GM19455 (cell line): ENCODE measurements around the gene TAF6.

Experiments
- ATAC-seq: cut with Tn5 transposase; IDR thresholded peaks from one replicate; pipeline ENCODE4 v1.9.1; 2021; ENCODE audit not compliant: unreplicated experiment

TAF6 gene

GRCh38 chr7:100098913-100099312 is 20.2 kb downstream of the TAF6 start:
- no peak for ATAC-seq

DNA sequence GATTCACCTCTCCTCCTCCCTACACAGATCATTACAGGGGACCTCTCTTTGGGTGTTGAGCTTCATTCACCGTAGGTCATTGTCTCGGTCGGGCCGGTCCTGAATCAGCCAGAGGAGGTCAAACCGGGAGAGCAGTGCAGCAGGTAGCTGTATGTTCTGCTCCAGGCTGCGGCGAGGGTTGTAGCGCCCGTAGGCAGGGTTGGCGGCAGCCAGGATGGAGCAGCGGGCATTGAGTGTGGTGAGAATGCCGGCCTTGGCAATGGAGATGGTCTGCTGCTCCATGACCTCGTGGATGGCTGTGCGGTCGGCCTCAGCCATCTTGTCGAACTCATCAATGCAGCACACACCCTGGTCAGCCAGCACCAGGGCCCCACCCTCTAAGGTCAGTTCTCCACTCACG is 23.5 kb downstream of the TAF6 start:
- no peak for ATAC-seq

DNA sequence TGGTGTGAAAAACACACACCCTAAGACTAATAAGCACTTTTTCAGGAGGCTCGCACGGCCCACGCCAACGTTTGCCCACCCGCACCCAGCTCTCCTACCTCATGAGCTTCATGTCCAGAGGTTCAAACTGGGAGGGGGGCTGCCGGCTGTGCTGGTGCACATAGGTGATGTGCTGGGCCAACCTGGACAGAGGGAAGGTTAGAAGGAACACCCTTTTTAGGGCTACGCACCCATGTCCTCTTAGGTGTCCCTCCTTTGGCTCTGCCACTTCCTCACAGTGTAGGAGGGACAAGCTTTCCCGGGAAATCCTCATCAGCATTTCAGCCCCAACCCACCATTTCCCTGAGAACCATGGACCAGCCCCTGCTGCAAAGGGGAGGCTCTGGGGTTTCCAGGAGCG is 23.9 kb downstream of the TAF6 start:
- no peak for ATAC-seq

- no peak for ATAC-seq
Measured at GRCh38 chr7:100093925-100094486, 25.2 kb downstream of the TAF6 start.

GRCh38 chr7:100093498-100093897 is 25.7 kb downstream of the TAF6 start:
- no peak for ATAC-seq

DNA sequence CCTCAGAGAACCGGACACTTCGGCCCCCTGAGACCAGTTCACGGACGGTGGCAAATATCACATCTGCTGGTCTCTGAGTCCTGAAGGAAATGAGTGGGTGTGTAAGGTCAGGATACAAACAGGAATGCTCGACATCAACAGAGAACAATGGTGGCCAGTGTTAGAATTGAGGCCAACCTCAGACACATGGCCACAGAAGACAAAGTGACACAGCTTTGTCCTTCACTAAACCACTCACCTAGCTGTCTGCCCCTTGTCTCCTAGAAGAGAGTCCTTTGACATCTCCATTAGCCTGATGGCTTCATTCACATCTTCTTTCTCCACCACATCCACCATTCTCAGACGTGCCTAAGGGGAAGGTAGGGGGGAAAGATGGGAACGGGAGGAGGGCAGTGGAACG is 26.1 kb downstream of the TAF6 start:
- no peak for ATAC-seq

GRCh38 chr7:100091411-100092181 is 27.6 kb downstream of the TAF6 start:
- ATAC-seq, result no peak

- ATAC-seq, result no peak
Measured at GRCh38 chr7:100090527-100091410, 28.4 kb downstream of the TAF6 start.

DNA sequence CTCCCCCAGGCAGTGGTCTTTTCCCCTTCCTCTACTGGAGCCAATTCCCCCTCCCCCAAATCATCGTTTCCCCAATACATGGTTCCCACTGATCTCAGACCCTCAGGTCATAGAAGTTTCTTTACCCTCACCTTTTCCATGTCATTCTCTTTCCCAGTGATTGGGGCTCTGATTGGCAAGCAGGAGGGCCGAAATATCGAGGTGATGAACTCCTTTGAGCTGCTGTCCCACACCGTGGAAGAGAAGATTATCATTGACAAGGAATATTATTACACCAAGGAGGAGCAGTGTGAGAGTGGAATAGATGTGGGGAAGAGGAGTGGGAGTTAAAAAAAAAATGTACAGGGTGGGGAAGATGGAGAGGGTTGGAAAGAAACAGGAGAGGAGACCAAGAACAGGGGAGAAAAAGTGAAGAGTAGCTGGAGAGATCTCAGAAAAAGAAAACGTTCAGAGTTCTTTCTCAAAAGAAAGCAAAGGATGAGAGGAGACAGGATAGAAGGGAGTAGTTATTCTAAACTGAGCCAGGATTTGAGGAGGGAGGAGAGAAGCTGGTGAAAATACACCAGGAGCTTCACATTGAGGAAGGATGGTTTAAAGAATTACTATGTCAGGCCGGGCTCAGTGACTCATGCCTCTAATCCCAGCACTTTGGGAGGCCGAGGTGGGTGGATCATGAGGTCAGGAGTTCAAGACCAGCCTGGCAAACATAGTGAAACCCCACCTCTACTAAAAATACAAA is 29.5 kb downstream of the TAF6 start:
- ATAC-seq, result no peak

DNA sequence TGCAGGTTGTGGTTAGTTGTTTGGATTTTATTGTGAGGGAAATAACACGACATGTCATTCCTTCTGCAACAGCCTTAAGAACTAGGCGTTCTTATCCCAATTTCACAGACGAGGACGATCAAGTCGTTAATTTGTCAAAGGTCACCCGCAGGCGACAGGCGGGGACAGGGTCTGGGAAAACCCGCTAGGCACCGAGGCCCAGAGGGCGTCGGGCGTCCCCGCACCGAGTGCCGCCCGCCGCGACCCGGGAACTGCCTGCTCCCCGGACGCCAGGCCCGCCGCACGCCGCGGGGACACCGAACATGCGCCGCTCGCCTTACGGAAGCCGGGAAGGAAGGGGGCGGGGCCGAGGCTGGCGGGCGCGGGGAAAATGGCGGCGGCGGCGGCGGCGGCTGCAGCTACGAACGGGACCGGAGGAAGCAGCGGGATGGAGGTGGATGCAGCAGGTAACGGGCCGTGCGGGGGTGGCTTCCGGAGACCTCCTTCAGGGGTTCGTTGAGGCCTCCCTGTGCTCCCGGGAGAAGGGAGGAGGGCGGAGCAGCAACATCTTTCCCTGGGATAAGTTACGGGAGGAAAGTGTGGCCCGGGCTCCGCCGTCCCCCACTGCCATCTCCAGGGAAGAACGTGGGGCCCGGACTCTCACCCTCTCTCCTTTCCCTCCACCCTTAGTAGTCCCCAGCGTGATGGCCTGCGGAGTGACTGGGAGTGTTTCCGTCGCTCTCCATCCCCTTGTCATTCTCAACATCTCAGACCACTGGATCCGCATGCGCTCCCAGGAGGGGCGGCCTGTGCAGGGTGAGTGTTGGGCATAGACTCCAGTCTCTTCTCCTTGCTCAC is 30.3 kb downstream of the TAF6 start, which contains the start of gene COPS6:
TSS of gene COPS6 (plus strand) at position 349 of the 837 bp plus-strand sequence. CDS start at position 371, 22 bp downstream.
- ATAC-seq, result peak; percentile 50

- ATAC-seq, result no peak
Measured at GRCh38 chr7:100088095-100088620, 31.0 kb downstream of the TAF6 start.

- ATAC-seq, result no peak
Measured at GRCh38 chr7:100087055-100087750, 32.0 kb downstream of the TAF6 start.

- no peak for ATAC-seq
Measured at GRCh38 chr7:100085515-100085914, 33.6 kb downstream of the TAF6 start.

DNA sequence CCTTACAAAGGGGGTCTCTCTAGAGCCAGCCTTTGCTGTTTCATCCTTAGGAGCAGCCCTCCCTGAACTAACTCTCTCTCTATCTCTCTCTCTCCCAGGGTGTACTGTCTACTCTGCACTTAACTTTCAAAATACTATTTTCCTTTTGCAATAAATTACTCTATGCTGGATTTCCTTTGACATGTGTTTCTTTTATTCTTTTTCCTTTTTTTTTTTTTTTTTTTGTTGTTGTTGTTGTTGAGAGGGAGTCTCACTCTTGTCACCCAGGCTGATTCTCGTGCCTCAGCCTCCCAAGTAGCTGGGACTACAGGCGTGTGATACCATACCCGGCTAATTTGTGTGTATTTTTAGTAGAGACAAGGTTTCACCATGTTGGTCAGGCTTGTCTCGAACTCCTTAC is 36.2 kb downstream of the TAF6 start:
- no peak for ATAC-seq

DNA sequence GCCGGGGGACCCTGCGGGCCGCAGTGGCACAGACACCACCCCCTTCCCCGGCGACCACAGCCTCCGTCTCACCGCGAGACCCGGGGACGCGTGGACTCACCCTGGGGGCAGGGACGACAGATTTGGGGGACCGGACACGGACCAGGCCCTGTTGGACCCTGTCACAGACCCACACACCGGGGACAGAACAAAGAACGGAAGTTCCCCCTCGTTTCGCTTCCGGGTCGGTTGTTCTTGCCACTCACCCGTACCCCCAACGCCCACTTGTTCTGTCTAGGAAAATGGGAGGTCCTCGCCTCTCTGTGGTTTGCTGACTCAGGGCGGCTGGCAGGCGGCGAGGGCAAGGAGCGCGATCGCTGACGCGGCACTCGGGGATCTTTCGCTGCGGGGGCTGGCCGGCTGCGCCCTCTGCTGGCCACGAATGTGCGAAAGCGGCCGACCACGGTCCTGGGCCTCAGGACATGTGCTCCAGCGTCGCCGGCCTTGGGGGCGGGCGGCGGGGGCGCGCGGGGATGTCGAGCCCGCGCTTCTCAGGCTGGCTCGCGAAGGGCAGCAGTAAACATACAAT is 37.5 kb downstream of the TAF6 start, which contains the start of gene ZNF3:
TSS of gene ZNF3 (minus strand) at position 189 of the 568 bp plus-strand sequence. CDS start 4,366 bp downstream, outside the sequence.
- ATAC-seq, result peak; percentile 74

GRCh38 chr7:100080907-100081534 is 38.1 kb downstream of the TAF6 start:
- ATAC-seq, result peak; percentile 29

DNA sequence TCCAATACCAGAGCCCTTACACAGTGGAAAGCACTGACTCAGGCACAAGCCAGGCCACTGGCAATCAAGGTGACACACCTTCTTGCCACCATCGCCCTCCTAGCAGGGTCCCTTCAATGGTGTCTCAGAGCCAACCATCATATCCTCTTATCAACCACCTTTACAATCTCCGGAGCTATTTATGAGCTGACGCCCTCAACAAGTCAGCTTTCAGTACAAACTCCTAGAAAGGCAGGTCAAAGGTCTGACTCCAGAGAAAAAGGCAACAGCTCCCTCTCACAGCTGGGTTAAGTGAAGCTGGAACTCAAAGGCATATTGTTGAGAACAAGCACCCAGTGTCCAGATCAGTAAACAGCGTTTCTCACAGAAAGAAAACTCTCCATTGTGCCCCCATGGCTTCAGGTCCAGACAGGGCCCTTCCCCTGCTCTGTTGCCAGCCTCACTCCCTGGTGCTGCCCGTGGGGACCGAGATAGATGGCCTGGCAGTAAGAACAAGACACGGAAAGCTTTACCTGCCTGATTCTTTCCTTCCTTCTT is 40.1 kb downstream of the TAF6 start:
- ATAC-seq, result no peak

- no peak for ATAC-seq
Measured at GRCh38 chr7:100077205-100077604, 42.0 kb downstream of the TAF6 start.
